Lower leg skin (tissue), 4 donors: ENCODE data around the gene IL1RAPL1. TPM values are rescaled to one million over a fixed set of nuclear protein-coding genes. Genes with fewer than 3 reads are reported as not detected.

ENCODE experiments used
- DNase-seq, 2 donors: peaks; one replicate each; pipeline ENCODE4 v3.0.0-alpha.2; 2019; ENCODE audit warnings: low spot score in 2 of 2
- H3K4me3 ChIP-seq: fragments of 200-600 bp; sonication (generic); 2 replicates; pipeline ENCODE4 v1.5.1; 2017; ENCODE audit warnings: mild to moderate bottlenecking, low read depth; ENCODE audit not compliant: poor library complexity, severe bottlenecking
- CTCF ChIP-seq, 3 donors: fragments of 450-650 bp; IDR thresholded peaks; one replicate each; pipeline ENCODE4 v1.5.1; 2016; ENCODE audit warnings: antibody characterized with exemption in 3 of 3, mild to moderate bottlenecking in 3 of 3, moderate library complexity in 2 of 3
- POLR2A ChIP-seq, 2 donors: fragments of 450-650 bp; IDR thresholded peaks; one replicate each; pipeline ENCODE4 v1.6.1; 2016 to 2017; ENCODE audit warnings: antibody characterized with exemption in 2 of 2, mild to moderate bottlenecking in 1 of 2, moderate library complexity in 1 of 2
- WGBS, 2 donors: methylation state at CpG; one replicate each; pipeline ENCODE4 v1.1.5; 2018; 5-methylcytosine and 5-hydroxymethylcytosine counted together
- intact Hi-C: fragments of 100-400 bp; cut with DNase I; formaldehyde crosslinking; loops from one replicate; pipeline ENCODE4 v1.15.0; 2023; ENCODE audit warnings: low total_unique reads
- total RNA-seq, 4 donors: library from RNA; depleted of rRNA; stranded (reverse); fragments of >200 nt; gene quantifications; one replicate each; pipeline ENCODE4 v1.1.0, GENCODE V29; 2016

The IL1RAPL1 gene
- total RNA-seq, 4 donors from 2014 or later: 0.07 to 1.8 (median 0.10) TPM; not detected in 1

GRCh38 chrX:29071525-29072320 is 484.5 kb downstream of the IL1RAPL1 start:
- intact Hi-C loops: no loop called here
- no peak overlapping the region for H3K4me3 ChIP-seq
- WGBS, 2 donors: 37 to 52% methylated on average over 5 of the region's 5 CpGs
- no peak for DNase-seq
- TF ChIP-seq POLR2A (IDR thresholded peaks at IDR 0.05) (no peak), CTCF (IDR thresholded peaks at IDR 0.05) (no peak)

GRCh38 chrX:29082558-29082957 is 495.3 kb downstream of the IL1RAPL1 start:
- H3K4me3 ChIP-seq: no peak overlapping the region
- DNase-seq: no peak
- TF ChIP-seq POLR2A (IDR thresholded peaks at IDR 0.05) (no peak), CTCF (IDR thresholded peaks at IDR 0.05) (no peak)
- WGBS, 2 donors: 65 to 77% methylated on average over 3 of the region's 3 CpGs
- intact Hi-C loops: no loop called here

DNA sequence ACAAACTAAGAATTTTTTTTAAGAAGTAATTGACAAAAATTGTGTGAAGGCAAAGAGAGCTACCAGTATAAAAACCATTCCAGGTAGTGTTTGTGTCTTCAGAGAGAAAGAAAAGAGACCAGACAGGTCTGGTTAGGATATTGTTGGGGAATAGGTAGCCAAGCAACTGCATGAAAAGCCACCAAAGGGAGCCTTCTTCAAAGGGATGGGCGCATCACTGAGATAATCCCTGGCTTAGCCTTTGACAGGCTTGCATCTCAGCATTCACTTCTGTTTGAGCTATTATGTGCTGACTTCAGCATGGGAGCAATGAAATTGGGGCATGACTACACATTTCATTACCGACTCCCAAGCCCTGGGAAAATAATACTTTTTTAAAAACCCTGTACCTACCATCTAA is 496.6 kb downstream of the IL1RAPL1 start:
- TF ChIP-seq CTCF (IDR thresholded peaks at IDR 0.05) (no peak), POLR2A (IDR thresholded peaks at IDR 0.05) (no peak)
- no peak for DNase-seq
- 60 to 70% methylated on average over 2 of the region's 2 CpGs for WGBS, 2 donors
- intact Hi-C loops: no loop called here
- H3K4me3 ChIP-seq: no peak overlapping the region

- no peak for TF ChIP-seq CTCF (IDR thresholded peaks at IDR 0.05)
- no peak for TF ChIP-seq POLR2A (IDR thresholded peaks at IDR 0.05)
- WGBS, 2 donors: 38 to 40% methylated on average over 2 of the region's 2 CpGs
- DNase-seq: no peak
- intact Hi-C loops: no loop called here
- no peak overlapping the region for H3K4me3 ChIP-seq
Measured at GRCh38 chrX:29090811-29091210, 503.6 kb downstream of the IL1RAPL1 start.

DNA sequence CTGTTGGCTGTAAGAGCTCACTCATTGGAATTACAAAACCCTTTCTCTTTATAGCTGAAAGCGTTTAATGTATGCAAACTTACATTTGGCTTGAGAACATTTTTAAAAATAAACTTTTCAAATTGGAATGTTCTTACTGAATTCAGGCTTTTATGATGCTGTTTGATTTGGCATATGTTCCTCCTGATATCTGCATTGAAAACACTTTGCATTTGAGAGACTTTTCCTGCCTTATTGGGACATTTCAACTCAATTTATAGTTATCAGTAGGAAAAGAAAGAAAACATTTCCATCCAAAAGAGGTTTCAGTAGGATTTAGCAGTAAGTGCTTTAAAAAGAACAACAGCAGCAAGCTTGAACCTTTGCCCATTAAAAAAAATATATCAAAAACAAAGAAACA is 520.0 kb downstream of the IL1RAPL1 start:
- TF ChIP-seq POLR2A (IDR thresholded peaks at IDR 0.05) (no peak), CTCF (IDR thresholded peaks at IDR 0.05) (no peak)
- DNase-seq: no peak
- WGBS, 2 donors: 21 to 59% methylated on average over 1 of the region's 1 CpG
- no peak overlapping the region for H3K4me3 ChIP-seq
- intact Hi-C loops: no loop called here

- DNase-seq: no peak
- intact Hi-C loops: no loop called here
- 72 to 83% methylated on average over 3 of the region's 3 CpGs for WGBS, 2 donors
- TF ChIP-seq POLR2A (IDR thresholded peaks at IDR 0.05) (no peak), CTCF (IDR thresholded peaks at IDR 0.05) (no peak)
- no peak overlapping the region for H3K4me3 ChIP-seq
Measured at GRCh38 chrX:29110041-29110440, 522.8 kb downstream of the IL1RAPL1 start.
